ENCODE results near the gene MTA1. TPM values are rescaled to one million over a fixed set of nuclear protein-coding genes. Genes with fewer than 3 reads are reported as not detected.

MTA1 gene
- total RNA-seq, 4 donors from 2014 or later, result 34.3 to 75.0 (median 49.2) TPM

GRCh38 chr14:105447651-105448640 is 28.3 kb downstream of the MTA1 start:
- TF ChIP-seq, protein P1, sequence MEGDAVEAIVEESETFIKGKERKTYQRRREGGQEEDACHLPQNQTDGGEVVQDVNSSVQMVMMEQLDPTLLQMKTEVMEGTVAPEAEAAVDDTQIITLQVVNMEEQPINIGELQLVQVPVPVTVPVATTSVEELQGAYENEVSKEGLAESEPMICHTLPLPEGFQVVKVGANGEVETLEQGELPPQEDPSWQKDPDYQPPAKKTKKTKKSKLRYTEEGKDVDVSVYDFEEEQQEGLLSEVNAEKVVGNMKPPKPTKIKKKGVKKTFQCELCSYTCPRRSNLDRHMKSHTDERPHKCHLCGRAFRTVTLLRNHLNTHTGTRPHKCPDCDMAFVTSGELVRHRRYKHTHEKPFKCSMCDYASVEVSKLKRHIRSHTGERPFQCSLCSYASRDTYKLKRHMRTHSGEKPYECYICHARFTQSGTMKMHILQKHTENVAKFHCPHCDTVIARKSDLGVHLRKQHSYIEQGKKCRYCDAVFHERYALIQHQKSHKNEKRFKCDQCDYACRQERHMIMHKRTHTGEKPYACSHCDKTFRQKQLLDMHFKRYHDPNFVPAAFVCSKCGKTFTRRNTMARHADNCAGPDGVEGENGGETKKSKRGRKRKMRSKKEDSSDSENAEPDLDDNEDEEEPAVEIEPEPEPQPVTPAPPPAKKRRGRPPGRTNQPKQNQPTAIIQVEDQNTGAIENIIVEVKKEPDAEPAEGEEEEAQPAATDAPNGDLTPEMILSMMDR (IDR thresholded peaks at IDR 0.05; ENCODE audit: low read depth), result no peak

- TF ChIP-seq, protein P1 (IDR thresholded peaks at IDR 0.05; ENCODE audit: low read depth), result no peak
Observed at GRCh38 chr14:105448706-105449111, 29.1 kb downstream of the MTA1 start.

- TF ChIP-seq, protein P1 (IDR thresholded peaks at IDR 0.05; ENCODE audit: low read depth), result no peak
Observed at GRCh38 chr14:105449276-105450122, 29.9 kb downstream of the MTA1 start.

- TF ChIP-seq, protein P1 (IDR thresholded peaks at IDR 0.05; ENCODE audit: low read depth), result no peak
Observed at GRCh38 chr14:105450123-105450505, 30.5 kb downstream of the MTA1 start.

DNA sequence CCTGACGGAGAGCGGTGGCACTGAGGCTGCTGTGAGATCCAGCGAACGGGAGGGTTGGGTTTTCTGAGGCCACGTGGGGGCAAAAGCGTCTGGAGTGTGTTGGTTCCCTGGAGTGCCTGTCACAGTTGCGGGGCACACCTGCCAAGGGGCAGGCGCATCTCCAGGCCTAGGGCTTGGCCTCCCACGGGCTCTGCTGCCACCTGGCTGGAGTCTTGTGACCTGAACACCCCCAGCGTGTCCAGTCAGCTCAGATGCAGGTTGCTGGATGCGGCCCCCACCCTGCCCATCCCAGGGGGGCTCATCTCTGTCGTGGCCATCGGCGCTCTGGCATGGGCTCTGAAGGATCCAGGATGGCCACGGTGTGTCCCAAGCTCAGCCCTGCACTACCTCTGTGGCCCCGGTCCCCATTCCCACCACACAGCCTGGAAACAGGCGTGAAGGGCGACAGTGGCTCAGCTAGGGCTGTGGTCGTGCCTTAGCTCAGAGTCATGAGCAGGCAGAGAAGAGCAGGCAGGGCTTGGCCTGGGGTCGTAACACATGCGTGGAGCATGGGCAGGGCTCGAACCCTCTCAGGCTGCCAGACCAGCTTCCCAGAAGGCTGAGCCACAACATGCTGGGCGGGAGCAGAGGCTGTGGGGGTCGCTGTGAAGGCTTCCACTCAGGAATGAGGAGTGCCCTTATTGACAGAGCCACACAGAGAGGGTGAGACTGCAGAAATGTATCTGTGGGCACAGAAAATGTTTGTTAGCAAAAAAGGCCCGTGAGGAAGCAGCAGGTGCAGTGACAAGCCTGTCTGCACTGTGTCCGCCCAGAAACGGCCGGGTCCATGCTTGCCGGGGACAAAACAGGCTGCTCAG is 31.5 kb downstream of the MTA1 start:
- TF ChIP-seq, protein P1 (IDR thresholded peaks at IDR 0.05; ENCODE audit: low read depth), result no peak

DNA sequence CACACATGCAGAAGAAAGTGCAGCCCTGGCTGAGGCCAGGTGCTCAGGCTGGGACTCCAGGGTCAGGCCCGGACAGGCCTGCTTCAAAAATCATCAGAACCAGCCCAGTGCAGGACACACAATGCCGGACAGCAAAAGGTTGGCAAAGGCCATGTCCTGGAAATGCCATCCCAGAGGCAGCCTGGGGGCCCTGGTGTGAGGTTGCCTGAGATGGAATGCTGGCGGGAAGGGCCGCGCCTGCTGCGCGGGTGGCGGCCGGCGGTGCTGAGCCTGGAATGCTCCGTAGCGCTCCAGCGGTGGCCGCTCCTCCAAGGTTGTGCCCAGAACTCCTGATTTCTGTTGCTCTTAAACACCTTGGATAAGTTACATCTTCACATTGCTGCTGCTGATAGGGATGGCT is 33.3 kb downstream of the MTA1 start:
- TF ChIP-seq, protein P1 (IDR thresholded peaks at IDR 0.05; ENCODE audit: low read depth), result no peak

All from subcutaneous adipose tissue (tissue), 4 donors.